ENCODE measurements around the gene OSBP2.

Gene OSBP2

GRCh38 chr22:30847583-30847982, 152.9 kb downstream of the OSBP2 start:
- DNase-seq (ENCODE audit: low read depth) = no peak

GRCh38 chr22:30855266-30855665, 160.6 kb downstream of the OSBP2 start:
- DNase-seq (ENCODE audit: low read depth) = no peak

GRCh38 chr22:30855677-30856518, 161.2 kb downstream of the OSBP2 start:
- no peak for DNase-seq (ENCODE audit: low read depth)

GRCh38 chr22:30856741-30857502, 162.2 kb downstream of the OSBP2 start:
- no peak for DNase-seq (ENCODE audit: low read depth)

GRCh38 chr22:30857791-30858190, 163.1 kb downstream of the OSBP2 start:
- DNase-seq (ENCODE audit: low read depth) = no peak

GRCh38 chr22:30858976-30859713, 164.5 kb downstream of the OSBP2 start:
- DNase-seq (ENCODE audit: low read depth) = no peak

- DNase-seq (ENCODE audit: low read depth) = no peak
These were observed 165.0 kb downstream of the OSBP2 start for GRCh38 chr22:30859714-30860095.

GRCh38 chr22:30860176-30861105, 165.8 kb downstream of the OSBP2 start:
- no peak for DNase-seq (ENCODE audit: low read depth)

GRCh38 chr22:30861131-30861530, 166.5 kb downstream of the OSBP2 start:
- no peak for DNase-seq (ENCODE audit: low read depth)

GRCh38 chr22:30861688-30862552, 167.2 kb downstream of the OSBP2 start:
- DNase-seq (ENCODE audit: low read depth) = no peak

- no peak for DNase-seq (ENCODE audit: low read depth)
These were observed 168.6 kb downstream of the OSBP2 start for GRCh38 chr22:30863081-30863833.

GRCh38 chr22:30864441-30865420, 170.1 kb downstream of the OSBP2 start:
- no peak for DNase-seq (ENCODE audit: low read depth)

GRCh38 chr22:30865656-30866055, 171.0 kb downstream of the OSBP2 start:
- DNase-seq (ENCODE audit: low read depth) = no peak

- no peak for DNase-seq (ENCODE audit: low read depth)
These were observed 171.5 kb downstream of the OSBP2 start for GRCh38 chr22:30866216-30866615.

- no peak for DNase-seq (ENCODE audit: low read depth)
These were observed 172.2 kb downstream of the OSBP2 start for GRCh38 chr22:30866811-30867271.

- no peak for DNase-seq (ENCODE audit: low read depth)
These were observed 173.3 kb downstream of the OSBP2 start for GRCh38 chr22:30867746-30868662.

- no peak for DNase-seq (ENCODE audit: low read depth)
These were observed 174.2 kb downstream of the OSBP2 start for GRCh38 chr22:30868663-30869385.

All from stromal cell of bone marrow (primary cell).